CD4-positive, alpha-beta memory T cell (primary cell): ENCODE results near the gene FOXP1. TPM values are rescaled to one million over a fixed set of nuclear protein-coding genes. Genes with fewer than 3 reads are reported as not detected.

Source experiments
- CTCF ChIA-PET: fragments of 350-600 bp; sonication (Branson Sonifier 250); formaldehyde crosslinking; loops from one replicate; lab custom pipeline; 2021; ENCODE audit warnings: inconsistent platforms; ENCODE audit not compliant: partially characterized antibody; lab: Charles Lee
- POLR2A ChIA-PET: fragments of 350-600 bp; sonication (Branson Sonifier 250); formaldehyde crosslinking; loops from one replicate; lab custom pipeline; 2021; ENCODE audit not compliant: partially characterized antibody; lab: Charles Lee
- DNase-seq, 5 donors: peaks; one replicate each; pipeline versions ENCODE4 v3.0.0 to v3.0.0-alpha.2; 2020 to 2022; ENCODE audit warnings: mixed read lengths in 1 of 5
- H3K27ac ChIP-seq: one replicate; pipeline ENCODE4 v1.7.0; 2013; ENCODE audit warnings: low read depth, low read length
- H3K27me3 ChIP-seq: 2 replicates; pipeline ENCODE4 v1.7.0; 2013; ENCODE audit warnings: mild to moderate bottlenecking, low read length, moderate library complexity; ENCODE audit not compliant: insufficient read depth
- H3K36me3 ChIP-seq: 2 replicates; pipeline ENCODE4 v1.7.0; 2013; ENCODE audit warnings: mild to moderate bottlenecking, low read length, moderate library complexity; ENCODE audit not compliant: insufficient read depth
- H3K4me1 ChIP-seq: 2 replicates; pipeline ENCODE4 v1.7.0; 2013; ENCODE audit warnings: mild to moderate bottlenecking, low read length, moderate library complexity; ENCODE audit not compliant: insufficient read depth
- H3K4me3 ChIP-seq, 2 donors: one replicate each; pipeline ENCODE4 v1.7.0; 2013; ENCODE audit warnings: low read length in 2 of 2, mild to moderate bottlenecking in 1 of 2
- H3K9me3 ChIP-seq, 2 donors: one replicate each; pipeline ENCODE4 v1.7.0; 2013; ENCODE audit warnings: low read length in 2 of 2, control low read depth in 1 of 2; ENCODE audit not compliant: control insufficient read depth in 1 of 2
- H3K27ac Mint-ChIP-seq, 7 donors: one replicate each; pipeline ENCODE4 v1.8.0; 2020 to 2021; ENCODE audit warnings: mixed read lengths in 7 of 7, mild to moderate bottlenecking in 6 of 7, inconsistent platforms in 3 of 7, moderate library complexity in 3 of 7
- H3K27me3 Mint-ChIP-seq, 2 donors: one replicate each; pipeline ENCODE4 v1.8.0; 2020 to 2021; ENCODE audit warnings: mixed read lengths in 2 of 2
- H3K36me3 Mint-ChIP-seq, 2 donors: one replicate each; pipeline ENCODE4 v1.8.0; 2020 to 2021; ENCODE audit warnings: mixed read lengths in 2 of 2, inconsistent platforms in 1 of 2, mild to moderate bottlenecking in 1 of 2
- H3K4me1 Mint-ChIP-seq, 4 donors: one replicate each; pipeline ENCODE4 v1.8.0; 2020 to 2021; ENCODE audit warnings: mixed read lengths in 4 of 4, mild to moderate bottlenecking in 1 of 4
- H3K4me3 Mint-ChIP-seq, 8 donors: one replicate each; pipeline ENCODE4 v1.8.0; 2020 to 2021; ENCODE audit warnings: mixed read lengths in 8 of 8, mild to moderate bottlenecking in 7 of 8, moderate library complexity in 6 of 8, inconsistent platforms in 3 of 8
- H3K9me3 Mint-ChIP-seq, 8 donors: one replicate each; pipeline ENCODE4 v1.8.0; 2020 to 2021; ENCODE audit warnings: mixed read lengths in 8 of 8, mild to moderate bottlenecking in 5 of 8, inconsistent platforms in 3 of 8, moderate library complexity in 1 of 8
- intact Hi-C: fragments of 100-400 bp; cut with micrococcal nuclease; formaldehyde crosslinking; loops from one replicate; pipeline ENCODE4 v1.15.1; 2023
- polyA plus RNA-seq, 2 donors: library from polyadenylated mRNA; unstranded; fragments of 300-500 nt; fragmentation: Illumina TruSeq; gene quantifications; one replicate each; pipeline ENCODE4 v1.2.3, GENCODE V29; 2021
- total RNA-seq, 2 experiments: library from RNA; stranded (reverse); gene quantifications; one replicate each; pipeline ENCODE4 v1.2.3, GENCODE V29; 2021

The FOXP1 gene
- total and polyA plus RNA-seq, 4 experiments from 2014 or later: 189 to 348 (median 279) TPM

DNA sequence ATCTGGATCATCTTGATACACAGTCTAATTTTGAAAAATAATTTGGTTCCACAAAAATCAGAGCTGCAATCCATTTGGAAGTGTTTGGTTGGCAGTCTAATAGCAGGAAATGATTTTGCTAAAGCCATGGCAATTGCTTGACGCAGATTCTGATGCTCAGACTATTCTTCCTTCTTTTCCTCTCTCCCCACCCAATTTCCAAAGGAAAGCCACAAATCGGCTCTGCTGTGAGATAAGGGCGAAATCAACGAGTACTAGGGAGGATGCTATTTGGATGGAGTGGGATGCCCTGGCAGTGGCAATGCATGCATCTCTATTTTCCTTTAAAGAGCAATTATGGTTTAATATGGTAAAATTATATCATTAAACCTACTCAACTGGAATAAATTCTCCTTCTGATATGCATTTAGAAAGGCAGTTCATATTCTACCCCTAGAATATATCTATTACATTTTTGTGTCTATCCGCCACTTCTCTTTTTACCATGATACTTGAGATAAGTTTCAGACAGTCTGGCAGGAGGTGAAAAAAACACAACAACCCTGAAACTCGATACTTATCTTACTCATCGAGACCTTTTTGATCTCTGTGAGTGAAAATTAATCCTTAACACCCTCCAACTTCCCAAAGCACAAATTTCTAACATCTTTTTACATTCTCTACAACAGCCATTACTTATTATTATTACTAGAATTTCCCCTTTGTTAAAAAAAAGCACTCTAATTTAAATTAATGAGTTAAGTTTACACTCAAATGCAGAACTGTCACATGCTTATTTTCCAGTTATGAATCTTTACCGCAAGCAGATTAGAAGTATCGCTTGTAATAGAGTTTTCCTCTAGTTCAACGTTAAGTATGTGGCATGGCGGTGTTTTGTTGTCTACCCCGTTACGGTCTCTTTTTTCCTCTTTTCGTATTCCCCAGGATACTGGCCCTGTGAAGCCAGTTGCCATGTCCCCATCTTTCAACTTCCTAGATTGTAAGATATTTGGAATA, 433.3 kb downstream of the FOXP1 start:
- H3K4me1 ChIP-seq: peaks cover 24% of the 10 kb centered on the region
- intact Hi-C loops: no loop called here
- no peaks in the 10 kb centered on the region for H3K27me3 ChIP-seq
- Mint-ChIP-seq H3K9me3 (no peaks in the 10 kb centered on the region), H3K36me3 (peaks cover 7 to 13% of the 10 kb centered on the region in 2 donors), H3K27me3 (no peaks in the 10 kb centered on the region), H3K4me3 (peak overlapping the region; percentile 19 to 70 (median 38)), H3K4me1 (peaks cover 22 to 46% (median 40%) of the 10 kb centered on the region in 4 donors), H3K27ac (peak overlapping the region; percentile 66 to 90 (median 74))
- H3K4me3 ChIP-seq: no peak overlapping the region
- no peaks in the 10 kb centered on the region for H3K36me3 ChIP-seq
- CTCF ChIA-PET: interaction anchor here (1.2 kb wide), 1 partner anchor 11 kb away, joined by 3 read pairs; no protein-coding TSS in a partner anchor
- H3K27ac ChIP-seq: no peak overlapping the region
- no peak for DNase-seq
- POLR2A ChIA-PET: interaction anchor here (2.2 kb wide), 1 partner anchor 19 kb away, joined by 7 read pairs; no protein-coding TSS in a partner anchor
- H3K9me3 ChIP-seq: no peaks in the 10 kb centered on the region

DNA sequence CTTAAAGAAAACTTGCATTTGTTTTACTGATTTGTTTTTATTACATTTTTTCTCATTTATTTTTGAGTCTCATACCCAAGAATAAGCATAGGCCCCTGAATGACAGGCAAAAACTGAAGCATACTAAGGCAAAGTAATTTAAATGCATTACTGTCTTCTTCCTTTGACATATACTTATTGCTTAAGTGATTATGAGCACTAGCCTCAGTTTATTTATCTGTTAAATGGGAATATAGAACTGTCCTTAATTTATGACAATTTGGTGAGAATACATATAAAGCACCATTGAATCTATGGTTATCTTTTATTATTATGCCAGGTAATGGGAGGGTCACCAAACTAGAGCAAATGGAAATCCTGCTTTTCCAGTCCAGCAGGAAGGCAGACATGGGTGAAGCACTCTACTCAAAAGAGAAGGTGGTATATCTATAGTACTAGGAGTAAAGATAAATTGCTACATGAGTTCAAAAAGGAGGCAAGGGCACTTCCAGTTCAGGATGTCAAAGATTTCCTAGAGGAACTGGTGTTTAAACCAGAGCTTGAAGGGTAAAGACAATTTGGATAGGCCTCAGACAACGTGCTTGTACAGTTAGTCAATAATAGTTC, 435.0 kb downstream of the FOXP1 start:
- no peak overlapping the region for H3K4me3 ChIP-seq
- H3K36me3 ChIP-seq: no peaks in the 10 kb centered on the region
- CTCF ChIA-PET: interaction anchor here (1.2 kb wide), 1 partner anchor 12 kb away, joined by 3 read pairs; no protein-coding TSS in a partner anchor
- intact Hi-C loops: no loop called here
- no peaks in the 10 kb centered on the region for H3K9me3 Mint-ChIP-seq
- no peak for DNase-seq
- H3K4me1 Mint-ChIP-seq: peaks cover 28 to 54% (median 41%) of the 10 kb centered on the region in 4 donors
- no peaks in the 10 kb centered on the region for H3K9me3 ChIP-seq
- no peaks in the 10 kb centered on the region for H3K27me3 ChIP-seq
- POLR2A ChIA-PET: no interaction called here
- H3K36me3 Mint-ChIP-seq: peaks cover 15 to 19% of the 10 kb centered on the region in 2 donors
- H3K27ac ChIP-seq: no peak overlapping the region
- H3K27me3 Mint-ChIP-seq: no peaks in the 10 kb centered on the region
- peaks cover 25% of the 10 kb centered on the region for H3K4me1 ChIP-seq
- no peak overlapping the region for H3K4me3 Mint-ChIP-seq
- H3K27ac Mint-ChIP-seq: peak overlapping the region in 4 of 7 donors; percentile 2 to 74 (median 25)

DNA sequence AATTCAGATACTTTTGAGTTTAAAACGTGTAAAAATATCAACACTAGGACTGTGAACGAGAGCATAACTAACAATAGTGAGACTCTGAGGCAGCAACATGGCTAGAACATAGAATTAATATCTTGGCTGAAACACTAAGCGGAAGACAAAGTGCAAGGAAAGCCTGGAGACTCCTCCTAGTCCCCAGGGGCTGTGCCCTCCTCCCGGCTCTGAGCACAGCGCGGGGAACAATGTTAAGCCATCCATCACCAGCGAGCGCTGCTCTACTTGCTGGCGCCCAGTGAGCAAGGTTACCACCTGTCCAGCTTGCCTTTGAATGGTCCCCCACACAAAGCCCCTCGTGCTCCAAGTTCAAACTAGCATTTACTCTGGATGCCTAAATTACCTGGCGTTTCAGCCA, 436.9 kb downstream of the FOXP1 start:
- Histone ChIP-seq H3K27ac (no peak overlapping the region), H3K4me1 (peaks cover 30% of the 10 kb centered on the region), H3K4me3 (no peak overlapping the region), H3K27me3 (no peaks in the 10 kb centered on the region), H3K36me3 (no peaks in the 10 kb centered on the region), H3K9me3 (no peaks in the 10 kb centered on the region)
- H3K4me1 Mint-ChIP-seq: peaks cover 34 to 45% (median 41%) of the 10 kb centered on the region in 4 donors
- DNase-seq: no peak
- no peaks in the 10 kb centered on the region for H3K27me3 Mint-ChIP-seq
- CTCF ChIA-PET: no interaction called here
- intact Hi-C loops: no loop called here
- peak overlapping the region in 1 of 7 donors; percentile 65 for H3K27ac Mint-ChIP-seq
- no peaks in the 10 kb centered on the region for H3K9me3 Mint-ChIP-seq
- H3K36me3 Mint-ChIP-seq: peaks cover 20 to 27% of the 10 kb centered on the region in 2 donors
- POLR2A ChIA-PET: no interaction called here
- H3K4me3 Mint-ChIP-seq: no peak overlapping the region

DNA sequence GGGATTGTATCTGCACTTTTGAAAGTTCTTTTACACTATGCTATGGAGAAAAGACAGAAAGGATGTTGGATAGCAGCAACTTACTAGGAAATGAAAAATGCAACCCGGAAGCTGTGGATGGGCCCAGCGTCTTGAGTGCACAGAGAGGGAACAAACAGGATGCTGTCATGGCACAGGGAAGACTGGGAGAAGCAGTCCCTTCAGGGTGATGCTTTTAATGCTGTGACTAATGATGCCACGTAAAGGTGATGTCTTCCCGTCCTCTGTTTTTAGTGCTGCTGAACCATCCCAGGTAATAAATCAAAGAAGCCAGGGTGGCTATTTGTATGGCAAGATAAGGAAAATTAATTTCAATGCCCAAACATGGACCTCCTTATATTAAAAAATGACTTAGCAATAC, 437.6 kb downstream of the FOXP1 start:
- DNase-seq: no peak
- Mint-ChIP-seq H3K9me3 (no peaks in the 10 kb centered on the region), H3K4me1 (peaks cover 31 to 44% (median 37%) of the 10 kb centered on the region in 4 donors), H3K27ac (peak overlapping the region in 6 of 7 donors; percentile 9 to 71 (median 28)), H3K4me3 (no peak overlapping the region), H3K27me3 (no peaks in the 10 kb centered on the region), H3K36me3 (peaks cover 23 to 32% of the 10 kb centered on the region in 2 donors)
- intact Hi-C loops: no loop called here
- no peaks in the 10 kb centered on the region for H3K9me3 ChIP-seq
- POLR2A ChIA-PET: no interaction called here
- no peaks in the 10 kb centered on the region for H3K36me3 ChIP-seq
- no peaks in the 10 kb centered on the region for H3K27me3 ChIP-seq
- H3K27ac ChIP-seq: no peak overlapping the region
- peaks cover 22% of the 10 kb centered on the region for H3K4me1 ChIP-seq
- CTCF ChIA-PET: no interaction called here
- no peak overlapping the region for H3K4me3 ChIP-seq

DNA sequence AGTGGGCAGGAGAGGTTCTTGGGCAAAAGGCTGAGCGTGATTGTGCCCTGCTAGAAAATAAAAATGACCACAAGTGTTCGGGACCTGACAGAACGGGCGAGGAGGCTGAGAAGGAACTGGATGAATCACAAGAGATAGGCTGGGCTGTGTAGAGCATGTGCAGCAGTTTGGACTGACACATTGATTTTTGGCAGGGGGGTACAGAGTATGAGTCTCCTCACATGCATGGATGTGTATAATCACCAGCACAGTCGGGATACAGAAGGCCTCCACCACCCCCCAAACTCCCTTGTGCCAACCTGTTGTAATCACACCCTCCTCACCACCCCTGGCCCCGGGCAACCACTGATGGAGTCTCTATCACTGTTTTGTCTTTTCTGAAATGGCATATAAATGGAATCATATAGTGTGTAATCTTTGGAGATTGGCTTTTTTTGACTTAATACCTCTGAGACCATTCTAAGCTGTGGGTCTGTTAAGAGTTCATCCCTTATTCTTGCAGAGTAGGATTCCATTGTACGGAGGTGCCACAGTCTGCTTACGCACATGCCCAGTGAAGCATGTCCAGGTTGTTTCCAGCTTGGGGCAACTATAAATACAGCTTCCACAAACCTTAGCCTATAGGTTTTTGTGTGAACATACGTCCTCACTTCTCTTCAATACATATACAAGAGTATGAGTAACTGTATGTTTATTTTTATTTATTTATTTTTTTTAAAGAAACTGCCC, 438.8 kb downstream of the FOXP1 start:
- no peaks in the 10 kb centered on the region for H3K27me3 Mint-ChIP-seq
- Histone ChIP-seq H3K4me1 (peaks cover 12% of the 10 kb centered on the region), H3K9me3 (no peaks in the 10 kb centered on the region), H3K36me3 (no peaks in the 10 kb centered on the region), H3K27ac (no peak overlapping the region), H3K4me3 (no peak overlapping the region), H3K27me3 (no peaks in the 10 kb centered on the region)
- no peaks in the 10 kb centered on the region for H3K9me3 Mint-ChIP-seq
- H3K4me1 Mint-ChIP-seq: peaks cover 21 to 35% (median 29%) of the 10 kb centered on the region in 4 donors
- POLR2A ChIA-PET: no interaction called here
- CTCF ChIA-PET: no interaction called here
- H3K27ac Mint-ChIP-seq: peak overlapping the region in 6 of 7 donors; percentile 15 to 87 (median 72)
- peaks cover 26 to 36% of the 10 kb centered on the region in 2 donors for H3K36me3 Mint-ChIP-seq
- peak overlapping the region in 1 of 8 donors; percentile 38 for H3K4me3 Mint-ChIP-seq
- intact Hi-C loops: no loop called here
- DNase-seq: no peak

DNA sequence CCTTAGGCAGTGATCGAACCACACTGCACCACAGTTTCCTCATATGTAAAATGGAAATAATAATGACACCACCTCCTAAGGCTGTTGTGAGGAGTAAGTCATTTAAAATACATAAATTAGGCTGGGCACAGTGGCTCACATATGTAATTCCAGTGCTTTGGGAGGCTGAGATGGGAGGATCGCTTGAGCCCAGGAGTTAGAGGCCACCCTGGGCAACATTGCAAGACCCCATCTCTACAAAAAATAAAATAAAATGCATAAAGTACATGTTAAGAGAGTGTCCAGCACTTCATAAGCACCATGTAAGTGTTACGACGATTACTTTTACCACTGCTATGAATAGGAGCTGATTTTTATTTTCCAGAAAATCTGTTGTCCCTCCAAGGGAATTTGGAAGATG, 440.0 kb downstream of the FOXP1 start:
- Mint-ChIP-seq H3K27me3 (no peaks in the 10 kb centered on the region), H3K4me1 (peaks cover 20 to 43% (median 27%) of the 10 kb centered on the region in 4 donors), H3K27ac (peak overlapping the region in 3 of 7 donors; percentile 37 to 75 (median 49)), H3K36me3 (peaks cover 26 to 36% of the 10 kb centered on the region in 2 donors), H3K9me3 (no peaks in the 10 kb centered on the region), H3K4me3 (no peak overlapping the region)
- Histone ChIP-seq H3K27me3 (no peaks in the 10 kb centered on the region), H3K36me3 (no peaks in the 10 kb centered on the region), H3K4me1 (peaks cover 12% of the 10 kb centered on the region), H3K9me3 (no peaks in the 10 kb centered on the region), H3K4me3 (no peak overlapping the region), H3K27ac (no peak overlapping the region)
- DNase-seq: no peak
- POLR2A ChIA-PET: no interaction called here
- CTCF ChIA-PET: interaction anchor here (0.6 to 1.0 kb wide), 2 partner anchors 15 to 133 kb away, joined by 3 read pairs; no protein-coding TSS in a partner anchor
- intact Hi-C loops: no loop called here
